GM12864 (cell line): ENCODE results near the gene TMC1.
A peak's percentile ranks its signal among the peaks of the same experiment; 100 is the strongest.

Experiments used
- DNase-seq: peaks from one replicate; pipeline ENCODE4 v3.0.0-alpha.2; 2011; ENCODE audit warnings: low read depth
- H3K4me3 ChIP-seq: 2 replicates; pipeline ENCODE4 v1.5.1; 2011; ENCODE audit warnings: mild to moderate bottlenecking, low read depth, low read length, control low read depth
- TF ChIP-seq, protein P1 (sequence below): IDR thresholded peaks from 2 replicates; pipeline ENCODE4 v1.5.1; 2011; ENCODE audit warnings: low read depth, mild to moderate bottlenecking, moderate library complexity, low read length, control low read depth, inconsistent platforms; ENCODE audit errors: missing control alignments

Gene TMC1

DNA sequence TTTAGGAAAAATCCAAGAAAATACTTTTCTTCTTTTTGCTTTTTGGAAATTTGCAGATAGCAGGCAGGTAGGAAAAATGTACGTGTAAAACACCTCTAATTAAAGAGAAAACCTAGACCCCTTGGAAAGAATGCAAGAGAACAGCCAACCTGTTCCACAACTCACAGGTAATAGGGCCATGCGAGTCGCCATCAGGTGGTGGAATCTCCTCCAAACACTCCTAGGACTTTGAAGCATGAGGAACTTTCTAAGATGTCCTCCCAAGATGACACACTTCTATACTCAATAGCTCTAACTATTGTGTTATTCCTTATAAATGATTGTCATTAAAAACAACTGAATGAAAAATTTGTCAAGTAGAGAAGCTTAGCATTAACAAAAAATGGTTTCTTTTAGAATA, 174.0 kb downstream of the TMC1 start:
- no peak for DNase-seq
- H3K4me3 ChIP-seq: no peak overlapping the region
- TF ChIP-seq, protein P1, sequence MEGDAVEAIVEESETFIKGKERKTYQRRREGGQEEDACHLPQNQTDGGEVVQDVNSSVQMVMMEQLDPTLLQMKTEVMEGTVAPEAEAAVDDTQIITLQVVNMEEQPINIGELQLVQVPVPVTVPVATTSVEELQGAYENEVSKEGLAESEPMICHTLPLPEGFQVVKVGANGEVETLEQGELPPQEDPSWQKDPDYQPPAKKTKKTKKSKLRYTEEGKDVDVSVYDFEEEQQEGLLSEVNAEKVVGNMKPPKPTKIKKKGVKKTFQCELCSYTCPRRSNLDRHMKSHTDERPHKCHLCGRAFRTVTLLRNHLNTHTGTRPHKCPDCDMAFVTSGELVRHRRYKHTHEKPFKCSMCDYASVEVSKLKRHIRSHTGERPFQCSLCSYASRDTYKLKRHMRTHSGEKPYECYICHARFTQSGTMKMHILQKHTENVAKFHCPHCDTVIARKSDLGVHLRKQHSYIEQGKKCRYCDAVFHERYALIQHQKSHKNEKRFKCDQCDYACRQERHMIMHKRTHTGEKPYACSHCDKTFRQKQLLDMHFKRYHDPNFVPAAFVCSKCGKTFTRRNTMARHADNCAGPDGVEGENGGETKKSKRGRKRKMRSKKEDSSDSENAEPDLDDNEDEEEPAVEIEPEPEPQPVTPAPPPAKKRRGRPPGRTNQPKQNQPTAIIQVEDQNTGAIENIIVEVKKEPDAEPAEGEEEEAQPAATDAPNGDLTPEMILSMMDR: no peak

DNA sequence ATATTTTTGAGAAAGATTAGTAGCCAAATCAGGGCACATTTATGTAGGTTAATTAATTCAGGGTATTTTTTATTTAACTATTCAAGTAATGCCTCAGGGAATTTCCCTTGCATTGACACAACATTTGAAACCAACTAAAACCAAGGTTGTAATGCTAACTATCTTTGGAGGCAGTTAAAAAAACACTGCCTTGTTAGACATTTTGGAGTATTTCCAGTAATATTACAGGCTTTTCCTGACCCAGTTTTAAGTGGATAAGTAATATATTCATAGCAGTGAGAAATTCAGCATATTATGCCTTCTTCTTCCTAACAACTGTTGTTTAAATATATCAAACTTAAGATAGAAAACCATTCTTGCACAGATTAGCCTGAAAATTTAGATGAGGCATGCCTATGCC, 175.1 kb downstream of the TMC1 start:
- no peak overlapping the region for H3K4me3 ChIP-seq
- TF ChIP-seq, protein P1: no peak
- no peak for DNase-seq

DNA sequence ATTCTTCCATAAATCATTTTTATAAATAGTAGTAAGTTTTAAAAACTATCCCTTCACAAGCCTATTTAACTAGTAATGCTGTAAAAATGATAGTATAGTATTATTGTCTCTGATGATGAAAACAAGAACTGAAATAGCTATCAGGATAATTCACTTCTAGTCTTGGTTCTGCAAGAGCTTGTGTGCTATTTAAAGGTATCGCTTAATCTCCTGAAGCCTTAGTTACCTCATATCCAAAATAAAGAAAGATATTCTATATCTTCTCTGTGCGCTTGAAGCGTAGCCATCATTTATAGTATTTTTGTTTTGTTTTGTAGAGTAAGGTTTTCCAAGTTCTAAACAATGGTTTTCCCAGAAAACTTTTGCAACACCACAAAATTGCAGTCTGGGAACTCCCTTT, 180.1 kb downstream of the TMC1 start:
- TF ChIP-seq, protein P1: no peak
- H3K4me3 ChIP-seq: no peak overlapping the region

DNA sequence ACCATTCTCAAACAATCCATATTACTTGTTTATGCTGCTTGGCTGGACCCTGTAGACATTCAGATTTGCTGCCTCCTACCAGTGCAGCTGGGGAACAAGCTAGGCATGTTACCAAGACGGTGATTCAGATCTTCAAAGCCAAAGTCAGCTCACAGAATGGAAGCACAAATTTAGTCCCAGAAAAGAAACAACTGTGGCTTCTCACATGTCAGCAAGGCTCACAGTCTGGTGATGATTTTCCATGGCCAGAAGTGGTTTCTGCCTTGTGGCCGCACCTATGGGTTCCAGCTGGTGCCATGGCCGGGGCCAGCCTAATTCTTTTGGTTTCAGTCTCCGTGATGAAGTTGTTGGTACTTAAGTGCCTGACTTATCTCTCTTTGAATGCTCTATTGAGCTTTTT, 182.2 kb downstream of the TMC1 start:
- TF ChIP-seq, protein P1: no peak
- no peak overlapping the region for H3K4me3 ChIP-seq
- DNase-seq: no peak

More for the DNA sequence above, 180.1 kb downstream of the TMC1 start:
- no peak for DNase-seq

DNA sequence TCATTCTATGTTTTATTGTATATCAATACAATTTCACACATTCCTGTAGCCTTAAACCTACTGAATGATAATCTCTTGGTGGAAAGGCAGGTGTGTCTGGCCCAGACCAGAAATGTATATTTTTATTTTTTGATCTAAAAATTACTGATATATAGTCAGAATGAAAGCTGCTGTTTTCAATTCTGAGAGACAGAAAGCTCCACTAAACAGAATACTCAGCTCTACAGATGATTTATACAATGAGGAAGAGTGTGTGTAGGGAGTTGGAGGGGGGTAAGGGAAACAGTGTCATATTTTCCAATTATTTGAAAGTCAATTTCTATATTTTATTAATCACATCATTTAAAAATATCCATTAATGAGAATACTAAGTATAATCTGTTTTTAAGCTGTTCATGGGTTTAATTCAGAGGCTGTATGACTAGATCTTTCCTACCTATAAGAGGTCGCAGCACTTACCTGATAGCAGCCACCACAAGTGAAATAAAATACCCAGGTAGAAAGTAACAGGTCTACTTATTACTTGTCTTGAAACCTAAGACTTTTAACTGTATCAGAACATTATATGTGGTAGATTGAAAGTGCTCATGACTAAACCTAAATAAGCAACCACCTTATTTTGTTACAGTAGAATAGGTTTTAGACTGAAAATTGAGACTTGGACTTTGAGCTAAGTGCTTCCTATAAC, 183.4 kb downstream of the TMC1 start:
- TF ChIP-seq, protein P1: no peak
- H3K4me3 ChIP-seq: no peak overlapping the region
- no peak for DNase-seq

DNA sequence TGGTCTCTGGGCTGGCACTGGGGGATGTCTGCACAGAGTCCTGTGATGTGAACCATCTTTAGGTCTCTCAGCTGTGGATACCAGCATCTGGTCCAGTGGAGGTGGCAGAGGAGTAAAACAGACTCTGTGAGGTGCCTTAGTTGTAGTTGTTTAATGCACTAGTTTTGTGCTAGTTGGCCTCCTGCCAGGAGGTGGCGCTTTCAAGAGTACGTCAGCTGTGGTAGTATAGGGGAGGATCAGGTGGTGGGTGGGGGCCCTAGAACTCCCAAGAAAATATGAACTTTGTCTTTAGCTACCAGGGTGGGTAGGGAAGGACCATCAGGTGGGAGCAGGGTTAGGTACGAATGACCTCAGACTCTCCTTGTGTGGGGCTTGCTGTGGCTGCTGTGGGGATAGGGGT, 197.1 kb downstream of the TMC1 start:
- TF ChIP-seq, protein P1: peak; percentile 37
- no peak for DNase-seq
- no peak overlapping the region for H3K4me3 ChIP-seq

DNA sequence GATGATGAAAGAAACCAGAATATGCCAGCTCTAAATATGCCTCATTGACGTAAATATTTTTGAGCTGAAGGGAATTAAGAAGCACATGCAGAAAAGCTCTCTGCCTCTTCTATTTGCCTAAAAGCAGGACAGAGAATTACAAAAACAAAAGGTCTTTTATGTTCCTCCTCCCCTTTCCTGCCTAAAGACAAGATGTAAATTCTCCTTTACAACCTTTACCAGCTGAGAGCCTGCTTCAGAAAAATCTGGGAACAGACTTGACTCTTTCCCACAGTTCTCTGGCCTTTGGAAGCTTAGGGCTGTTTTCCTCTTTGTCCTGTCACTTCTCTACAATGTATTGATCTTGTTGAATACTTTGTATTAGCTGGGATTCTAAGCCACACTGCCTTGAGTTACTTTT, 199.7 kb downstream of the TMC1 start:
- DNase-seq: no peak

More for the DNA sequence above, 199.7 kb downstream of the TMC1 start:
- no peak overlapping the region for H3K4me3 ChIP-seq
- TF ChIP-seq, protein P1: no peak
